Mammary epithelial cell (primary cell): ENCODE data around the gene GSTM3.

Experiments
- EZH2 ChIP-seq: IDR thresholded peaks from 2 replicates; pipeline ENCODE4 v1.6.1; 2012; ENCODE audit warnings: low read length, inconsistent platforms, borderline replicate concordance
- TF ChIP-seq, protein P1 (sequence below), 2 donors: IDR thresholded peaks in 1 of 2; conservative IDR thresholded peaks in 1 of 2; 2 replicates each; pipeline ENCODE4 v1.5.1; 2011 to 2012; ENCODE audit warnings: inconsistent platforms in 2 of 2, low read length in 2 of 2, mild to moderate bottlenecking in 2 of 2, control low read depth in 1 of 2, low read depth in 1 of 2; ENCODE audit not compliant: insufficient read depth in 1 of 2; ENCODE audit errors: extremely low read depth in 1 of 2

DNA sequence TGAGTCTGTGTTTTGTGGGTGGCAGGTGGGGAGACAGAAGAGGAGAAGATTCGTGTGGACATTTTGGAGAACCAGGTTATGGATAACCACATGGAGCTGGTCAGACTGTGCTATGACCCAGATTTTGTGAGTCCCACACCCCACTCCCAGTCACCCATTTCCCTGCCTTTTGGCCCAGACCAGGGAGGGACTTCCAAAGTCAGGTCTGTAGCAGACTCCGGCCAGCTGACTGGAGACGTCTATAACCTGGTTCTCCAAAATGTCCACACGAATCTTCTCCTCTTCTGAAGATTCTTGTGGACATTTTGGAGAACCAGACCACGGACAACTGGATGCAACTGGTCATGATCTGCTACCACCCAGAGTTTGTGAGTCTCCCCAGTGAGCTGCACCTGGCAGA lies 27.2 kb downstream of the GSTM3 start:
- TF ChIP-seq, protein P1, sequence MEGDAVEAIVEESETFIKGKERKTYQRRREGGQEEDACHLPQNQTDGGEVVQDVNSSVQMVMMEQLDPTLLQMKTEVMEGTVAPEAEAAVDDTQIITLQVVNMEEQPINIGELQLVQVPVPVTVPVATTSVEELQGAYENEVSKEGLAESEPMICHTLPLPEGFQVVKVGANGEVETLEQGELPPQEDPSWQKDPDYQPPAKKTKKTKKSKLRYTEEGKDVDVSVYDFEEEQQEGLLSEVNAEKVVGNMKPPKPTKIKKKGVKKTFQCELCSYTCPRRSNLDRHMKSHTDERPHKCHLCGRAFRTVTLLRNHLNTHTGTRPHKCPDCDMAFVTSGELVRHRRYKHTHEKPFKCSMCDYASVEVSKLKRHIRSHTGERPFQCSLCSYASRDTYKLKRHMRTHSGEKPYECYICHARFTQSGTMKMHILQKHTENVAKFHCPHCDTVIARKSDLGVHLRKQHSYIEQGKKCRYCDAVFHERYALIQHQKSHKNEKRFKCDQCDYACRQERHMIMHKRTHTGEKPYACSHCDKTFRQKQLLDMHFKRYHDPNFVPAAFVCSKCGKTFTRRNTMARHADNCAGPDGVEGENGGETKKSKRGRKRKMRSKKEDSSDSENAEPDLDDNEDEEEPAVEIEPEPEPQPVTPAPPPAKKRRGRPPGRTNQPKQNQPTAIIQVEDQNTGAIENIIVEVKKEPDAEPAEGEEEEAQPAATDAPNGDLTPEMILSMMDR (conservative IDR thresholded peaks at IDR 0.05 in 1 of 2, IDR thresholded peaks at IDR 0.05 in 1 of 2; ENCODE audit: extremely low read depth in 1 of 2, insufficient read depth in 1 of 2, low read depth in 1 of 2, low read length in 2 of 2), result no peak
- TF ChIP-seq EZH2, result no peak
